ENCODE measurements around the gene TIMM13.

The TIMM13 gene

DNA sequence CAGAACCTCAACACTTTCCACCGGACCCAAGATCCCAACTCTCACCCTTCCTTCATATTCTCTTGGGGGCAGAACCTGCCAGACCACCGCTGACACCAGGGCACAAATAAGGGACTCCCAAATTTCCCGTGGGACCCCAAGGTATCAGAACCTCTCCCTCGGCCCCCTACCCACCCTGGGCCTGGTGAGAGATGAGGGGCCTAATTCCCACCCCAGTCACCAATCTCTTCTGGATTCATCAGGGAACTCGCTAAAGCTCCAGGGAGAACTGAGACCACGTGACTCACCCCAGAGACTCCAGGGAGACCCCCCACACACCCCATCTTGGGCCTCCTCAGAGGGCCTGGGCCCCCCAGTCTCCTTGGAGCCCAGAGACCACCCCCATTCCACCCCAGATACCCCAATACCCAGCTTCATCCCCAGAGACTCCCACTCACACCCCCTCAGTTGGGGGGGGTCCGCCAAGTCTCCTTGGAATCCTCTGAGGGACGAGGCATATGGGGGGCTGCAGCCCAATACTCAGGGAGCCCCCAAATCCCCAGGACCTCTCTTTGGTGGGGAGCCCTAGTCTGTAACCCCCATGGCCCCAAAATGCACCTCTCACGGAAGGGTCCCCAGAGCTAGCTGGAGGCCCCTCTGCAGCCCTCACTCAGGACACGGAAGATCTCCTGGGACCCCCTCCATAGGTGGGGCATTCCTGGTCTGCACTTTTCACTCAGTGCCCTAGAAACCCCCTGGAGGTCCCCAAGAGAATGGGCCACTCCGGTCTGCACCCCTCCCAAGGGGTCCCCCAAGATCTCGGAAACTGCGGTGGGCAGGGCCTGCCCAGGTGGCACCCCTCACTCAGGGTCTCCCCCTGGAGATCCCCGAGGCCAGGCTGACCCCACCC is 27.8 kb upstream of the TIMM13 start:
- no peak for DNase-seq (ENCODE audit: low spot score)

GRCh38 chr19:2454199-2454961 is 27.0 kb upstream of the TIMM13 start:
- DNase-seq (ENCODE audit: low spot score), result no peak

- DNase-seq (ENCODE audit: low spot score), result no peak
Measured at GRCh38 chr19:2453431-2454025, 26.1 kb upstream of the TIMM13 start.

DNA sequence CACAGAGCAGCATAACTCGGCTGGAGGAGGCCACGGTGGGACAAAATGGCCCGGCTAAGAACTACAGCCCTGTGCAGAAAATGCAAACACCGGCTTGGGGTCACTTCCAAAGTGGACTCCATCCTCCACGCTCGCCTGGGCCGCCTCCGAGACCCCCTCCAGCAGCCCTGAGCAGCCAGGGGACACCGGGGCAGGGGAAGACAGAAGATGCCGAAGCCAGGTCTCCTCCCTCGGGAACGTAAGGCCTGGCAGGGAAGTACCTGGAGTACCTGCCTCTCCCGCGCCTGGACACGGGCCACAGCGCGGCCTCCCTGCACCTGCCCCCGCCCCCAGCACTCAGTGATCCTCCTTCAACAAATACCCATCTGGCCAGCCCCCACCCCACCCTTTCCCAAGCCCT is 24.4 kb upstream of the TIMM13 start:
- no peak for DNase-seq (ENCODE audit: low spot score)

DNA sequence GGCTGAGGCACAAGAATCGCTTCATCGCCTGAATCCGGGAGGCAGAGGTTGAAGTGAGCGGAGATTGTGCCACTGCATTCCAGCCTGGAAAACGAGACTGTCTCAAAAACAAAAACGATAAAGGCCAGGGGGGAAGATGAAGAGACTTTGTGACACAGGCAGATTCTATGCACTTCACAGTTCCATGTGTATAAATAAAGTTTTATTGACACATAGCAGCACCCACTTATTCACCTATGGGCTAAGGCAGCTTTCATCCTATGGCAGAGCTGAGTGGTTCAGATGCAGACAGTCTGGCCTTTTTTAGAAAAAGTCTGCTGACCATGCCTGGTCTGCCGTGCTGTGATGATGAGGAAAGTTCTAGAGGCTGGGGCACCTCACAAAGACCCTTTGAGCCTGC is 23.8 kb upstream of the TIMM13 start:
- DNase-seq (ENCODE audit: low spot score), result peak; percentile 27

GRCh38 chr19:2449019-2449418 is 21.6 kb upstream of the TIMM13 start:
- DNase-seq (ENCODE audit: low spot score), result no peak

DNA sequence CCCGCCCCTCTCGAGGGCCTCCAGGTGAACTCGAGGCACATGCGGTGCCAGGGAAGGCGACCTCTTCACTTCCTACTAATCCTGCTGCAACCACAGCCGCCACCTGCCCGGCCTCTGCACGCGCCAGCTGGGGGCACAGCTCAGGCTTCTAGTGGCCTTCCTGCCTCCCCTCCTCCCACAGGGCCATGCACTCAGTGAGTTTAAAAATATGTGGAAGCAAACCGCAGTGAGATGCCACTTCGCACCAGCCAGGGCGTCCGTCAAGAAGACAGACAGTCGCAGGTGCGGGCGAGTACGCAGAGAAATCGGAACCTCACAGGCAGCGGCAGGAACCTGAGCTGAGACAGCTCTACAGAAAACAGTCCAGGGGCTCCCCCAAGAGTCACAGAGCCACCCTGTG is 19.0 kb upstream of the TIMM13 start:
- peak; percentile 89 for DNase-seq (ENCODE audit: low spot score)

- no peak for DNase-seq (ENCODE audit: low spot score)
Measured at GRCh38 chr19:2444251-2445002, 17.0 kb upstream of the TIMM13 start.

DNA sequence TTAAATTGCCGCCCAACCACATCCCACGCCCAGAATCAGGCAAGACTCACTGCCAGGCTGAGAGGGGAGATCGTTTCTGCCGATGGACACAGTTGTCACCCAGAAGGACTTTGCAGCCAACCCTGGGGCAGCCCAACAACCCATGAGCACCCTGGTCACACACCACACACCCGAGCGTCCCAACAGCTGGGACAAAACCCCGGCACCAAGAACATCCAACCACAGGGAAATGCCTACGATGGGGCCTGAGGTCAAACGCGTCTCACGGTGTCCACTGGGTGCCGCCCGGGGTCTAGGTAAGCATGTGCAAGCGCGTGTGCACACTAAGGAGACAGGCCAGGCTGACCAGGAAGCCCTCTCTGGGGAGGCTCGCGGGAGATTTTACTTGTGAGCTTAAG is 16.4 kb upstream of the TIMM13 start:
- DNase-seq (ENCODE audit: low spot score), result no peak

DNA sequence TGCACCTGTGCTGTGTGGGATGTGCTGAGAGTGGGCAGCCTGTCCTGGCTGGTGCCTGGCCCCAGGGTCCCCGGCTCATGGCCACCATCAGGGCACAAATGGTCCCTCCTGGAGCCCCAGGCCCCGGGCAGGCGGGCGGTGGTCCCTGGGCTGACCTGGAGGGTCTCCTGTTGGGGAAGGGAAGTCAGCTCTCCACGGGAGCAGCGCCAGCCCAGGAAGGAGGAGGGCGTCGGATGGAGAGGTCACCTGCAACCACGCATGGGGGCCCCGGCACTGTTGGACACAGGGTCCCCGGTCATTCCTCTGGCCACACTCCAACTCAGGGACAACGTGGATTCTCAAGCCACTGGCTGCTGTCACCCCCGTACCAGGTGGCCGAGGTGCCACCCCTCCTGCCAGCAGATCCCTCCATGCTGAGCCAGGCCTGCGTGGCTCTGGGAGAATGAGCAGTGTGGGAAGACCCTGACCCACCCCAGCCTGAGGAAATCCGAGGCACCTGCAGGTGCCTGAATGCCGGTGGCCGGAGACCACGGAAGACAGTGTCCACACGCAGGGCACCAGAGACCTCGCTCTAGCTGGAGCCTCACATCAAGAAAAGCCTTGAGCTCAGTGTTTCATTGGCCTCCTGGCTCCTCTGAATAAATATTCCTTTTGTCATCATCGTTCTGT is 15.9 kb upstream of the TIMM13 start:
- DNase-seq (ENCODE audit: low spot score), result no peak

GRCh38 chr19:2441096-2441752 is 13.8 kb upstream of the TIMM13 start:
- no peak for DNase-seq (ENCODE audit: low spot score)

GRCh38 chr19:2440515-2440914 is 13.1 kb upstream of the TIMM13 start:
- DNase-seq (ENCODE audit: low spot score), result no peak

GRCh38 chr19:2438178-2438577 is 10.8 kb upstream of the TIMM13 start:
- DNase-seq (ENCODE audit: low spot score), result no peak

DNA sequence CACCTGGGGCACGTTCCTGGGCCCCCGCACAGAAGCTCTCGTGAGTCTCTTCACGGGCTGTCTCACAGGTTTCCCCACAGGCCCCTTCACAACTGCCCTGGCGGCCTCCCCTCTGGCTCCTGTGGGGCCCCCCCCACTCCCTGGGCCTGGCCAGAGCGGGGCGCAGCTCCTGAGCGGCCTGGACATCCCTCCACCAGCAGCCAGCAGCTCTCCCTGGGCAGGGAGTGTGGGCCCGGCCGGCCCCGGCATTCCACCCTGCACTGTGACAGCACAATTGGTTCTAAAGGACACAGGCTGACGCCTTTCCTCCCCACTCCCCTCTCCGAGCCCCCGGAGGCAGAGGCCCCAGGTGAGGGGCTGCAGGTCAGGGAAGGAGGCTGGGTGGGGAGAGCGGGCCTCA is 9.5 kb upstream of the TIMM13 start:
- no peak for DNase-seq (ENCODE audit: low spot score)

DNA sequence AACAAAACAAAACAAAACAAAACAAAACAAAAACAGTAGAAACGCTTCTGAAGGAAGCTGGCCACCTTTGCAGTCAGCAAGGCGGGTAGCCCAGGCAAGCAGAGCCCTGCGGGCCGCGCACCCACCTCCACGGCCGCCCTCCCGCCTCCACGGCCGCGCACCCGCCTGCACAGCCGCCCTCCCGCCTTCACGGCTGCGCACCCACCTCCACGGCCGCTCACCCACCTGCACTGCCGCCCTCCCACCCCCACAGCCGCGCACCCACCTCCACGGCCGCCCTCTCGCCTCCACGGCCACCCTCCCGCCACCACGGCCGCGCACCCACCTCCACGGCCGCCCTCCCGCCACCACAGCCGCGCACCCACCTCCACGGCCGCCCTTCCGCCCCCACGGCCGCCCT is 9.0 kb upstream of the TIMM13 start:
- no peak for DNase-seq (ENCODE audit: low spot score)

DNA sequence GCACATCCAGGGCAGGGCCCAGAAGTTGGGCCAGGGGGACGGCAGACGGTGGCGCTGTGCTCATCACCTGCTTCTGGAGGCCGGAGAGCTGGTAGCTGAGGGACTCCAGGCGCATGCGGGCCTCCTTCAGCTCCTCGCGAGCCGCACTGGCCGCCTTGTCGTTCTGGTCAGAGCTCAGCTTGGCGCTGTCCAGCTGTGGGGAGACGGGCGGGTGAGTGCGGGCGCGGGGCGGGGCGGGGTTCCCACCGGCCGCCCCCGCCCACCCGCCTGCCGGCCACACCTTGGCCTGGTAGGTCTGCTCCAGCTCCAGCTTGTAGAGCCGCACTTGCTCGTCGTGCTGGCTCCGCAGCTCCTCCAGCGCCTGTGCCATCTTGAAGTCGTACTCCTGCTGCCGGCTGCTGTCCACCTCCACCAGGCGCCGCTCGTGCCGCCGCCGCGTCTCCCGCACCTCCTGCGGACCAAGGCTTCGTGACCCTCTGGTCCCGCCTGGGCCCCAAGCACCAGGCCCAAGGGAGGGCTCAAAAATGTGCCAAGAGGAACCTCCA is 7.4 kb upstream of the TIMM13 start:
- DNase-seq (ENCODE audit: low spot score), result no peak

GRCh38 chr19:2434267-2434666 is 6.9 kb upstream of the TIMM13 start:
- no peak for DNase-seq (ENCODE audit: low spot score)

GRCh38 chr19:2433854-2434253 is 6.5 kb upstream of the TIMM13 start:
- DNase-seq (ENCODE audit: low spot score), result no peak

DNA sequence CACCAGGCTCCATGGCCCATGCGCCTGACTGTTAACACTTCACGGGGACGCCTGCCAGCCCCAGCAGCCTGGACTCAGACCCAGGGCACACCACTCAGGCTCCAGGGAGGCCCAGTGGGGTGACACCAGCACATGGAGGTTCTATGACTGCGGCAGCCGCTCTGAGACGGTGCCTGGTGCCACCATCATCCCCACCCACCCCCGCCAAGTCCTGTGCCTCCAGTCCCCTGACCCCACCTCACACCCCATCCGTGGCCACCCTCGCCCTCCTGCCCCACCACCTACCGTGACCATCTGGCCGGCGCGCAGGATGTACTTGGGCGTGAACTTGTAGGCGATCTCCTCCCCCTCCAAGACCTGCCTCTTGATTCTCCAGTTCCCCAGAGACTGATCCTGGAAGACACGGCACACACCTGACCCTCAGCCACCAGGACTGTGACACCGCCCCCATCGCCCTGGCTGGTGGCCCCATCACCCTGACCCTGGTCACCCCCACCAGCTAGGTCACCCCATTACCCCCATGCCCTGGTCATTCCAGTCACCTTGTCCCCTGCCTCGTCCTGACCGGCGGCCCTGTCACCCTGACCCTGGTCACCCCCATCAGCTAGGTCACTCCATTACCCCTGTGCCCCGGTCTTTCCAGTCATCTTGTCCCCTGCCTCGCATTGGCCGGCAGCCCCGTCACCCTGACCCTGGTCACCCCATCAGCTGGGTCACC is 4.9 kb upstream of the TIMM13 start:
- DNase-seq (ENCODE audit: low spot score), result no peak
